Measurements from ENCODE around the gene TSPAN18. TPM values are rescaled to one million over a fixed set of nuclear protein-coding genes. Genes with fewer than 3 reads are reported as not detected.

TSPAN18 gene
- total RNA-seq, 1 donor from 2014 or later = 46.4 TPM

DNA sequence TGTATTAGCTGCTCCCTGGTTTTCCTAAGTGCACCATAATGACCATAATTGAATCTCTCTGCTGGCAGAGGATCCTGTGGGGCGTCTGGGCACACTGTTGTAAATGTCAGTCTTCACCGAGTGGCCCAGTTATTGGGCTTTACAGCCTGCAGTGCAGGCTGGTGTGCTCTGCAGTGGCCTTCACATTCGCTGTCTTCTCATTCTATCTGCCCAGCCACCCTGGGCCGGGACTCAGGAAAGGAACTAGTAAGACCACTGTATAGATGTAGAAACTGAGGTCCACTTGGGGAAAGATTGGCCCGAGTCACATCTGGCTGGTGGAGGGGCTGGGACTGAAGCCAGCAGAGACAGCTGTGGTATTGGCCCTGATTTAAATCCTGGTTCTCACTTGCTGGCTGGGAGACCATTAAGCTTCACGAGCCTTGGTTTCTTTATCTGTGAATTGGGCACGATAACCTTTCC, 49.3 kb downstream of the TSPAN18 start:
- no peak overlapping the region for H3K4me3 ChIP-seq
- no peak for ATAC-seq
- H3K36me3 ChIP-seq = no peaks in the 10 kb centered on the region
- no peaks in the 10 kb centered on the region for H3K9me3 ChIP-seq
- no peak overlapping the region for H3K27ac ChIP-seq
- H3K4me1 ChIP-seq = peaks cover 16% of the 10 kb centered on the region
- TF ChIP-seq, protein P1, sequence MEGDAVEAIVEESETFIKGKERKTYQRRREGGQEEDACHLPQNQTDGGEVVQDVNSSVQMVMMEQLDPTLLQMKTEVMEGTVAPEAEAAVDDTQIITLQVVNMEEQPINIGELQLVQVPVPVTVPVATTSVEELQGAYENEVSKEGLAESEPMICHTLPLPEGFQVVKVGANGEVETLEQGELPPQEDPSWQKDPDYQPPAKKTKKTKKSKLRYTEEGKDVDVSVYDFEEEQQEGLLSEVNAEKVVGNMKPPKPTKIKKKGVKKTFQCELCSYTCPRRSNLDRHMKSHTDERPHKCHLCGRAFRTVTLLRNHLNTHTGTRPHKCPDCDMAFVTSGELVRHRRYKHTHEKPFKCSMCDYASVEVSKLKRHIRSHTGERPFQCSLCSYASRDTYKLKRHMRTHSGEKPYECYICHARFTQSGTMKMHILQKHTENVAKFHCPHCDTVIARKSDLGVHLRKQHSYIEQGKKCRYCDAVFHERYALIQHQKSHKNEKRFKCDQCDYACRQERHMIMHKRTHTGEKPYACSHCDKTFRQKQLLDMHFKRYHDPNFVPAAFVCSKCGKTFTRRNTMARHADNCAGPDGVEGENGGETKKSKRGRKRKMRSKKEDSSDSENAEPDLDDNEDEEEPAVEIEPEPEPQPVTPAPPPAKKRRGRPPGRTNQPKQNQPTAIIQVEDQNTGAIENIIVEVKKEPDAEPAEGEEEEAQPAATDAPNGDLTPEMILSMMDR (IDR thresholded peaks at IDR 0.05) = no peak
- DNase-seq = no peak
- no peaks in the 10 kb centered on the region for H3K27me3 ChIP-seq
- intact Hi-C loops (cut with DNase I) = no loop called here

DNA sequence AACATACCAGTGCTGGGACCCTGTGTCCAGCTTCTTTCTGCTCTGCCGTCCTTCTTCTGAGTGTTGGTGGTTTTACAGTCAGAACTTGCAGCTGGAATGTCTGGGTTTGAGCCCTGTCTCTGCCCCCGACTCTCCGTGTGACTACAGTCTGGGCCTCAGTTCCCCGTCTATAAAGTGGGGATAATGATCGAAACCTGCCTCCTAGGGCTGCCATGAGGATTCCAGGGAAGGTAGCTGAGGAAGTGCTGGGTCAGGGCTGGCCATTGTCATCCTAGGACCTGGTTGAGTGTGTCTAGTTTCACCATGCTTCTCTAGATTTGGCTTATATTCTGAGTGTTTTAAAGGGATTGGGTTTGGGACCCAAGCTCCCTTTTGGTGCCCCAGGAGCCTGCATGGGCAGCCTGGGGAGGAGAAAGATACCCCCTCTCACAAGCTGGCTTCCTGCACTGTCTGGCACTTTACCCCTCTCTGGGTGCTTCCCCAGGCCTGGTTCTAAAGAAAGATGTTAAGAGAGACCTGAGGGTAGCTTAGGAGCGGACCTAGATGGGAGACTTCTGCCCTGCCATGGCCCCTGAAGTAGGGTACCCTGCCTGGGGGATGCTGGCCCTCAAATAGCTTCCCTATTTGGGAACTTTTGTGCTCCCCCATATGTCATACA, 49.9 kb downstream of the TSPAN18 start:
- DNase-seq (no peak), ATAC-seq (no peak)
- no peaks in the 10 kb centered on the region for H3K27me3 ChIP-seq
- no peaks in the 10 kb centered on the region for H3K36me3 ChIP-seq
- no peak overlapping the region for H3K27ac ChIP-seq
- no peak overlapping the region for H3K4me3 ChIP-seq
- intact Hi-C loops (cut with DNase I) = no loop called here
- no peaks in the 10 kb centered on the region for H3K9me3 ChIP-seq
- TF ChIP-seq, protein P1 (IDR thresholded peaks at IDR 0.05) = no peak
- H3K4me1 ChIP-seq = peaks cover 21% of the 10 kb centered on the region

DNA sequence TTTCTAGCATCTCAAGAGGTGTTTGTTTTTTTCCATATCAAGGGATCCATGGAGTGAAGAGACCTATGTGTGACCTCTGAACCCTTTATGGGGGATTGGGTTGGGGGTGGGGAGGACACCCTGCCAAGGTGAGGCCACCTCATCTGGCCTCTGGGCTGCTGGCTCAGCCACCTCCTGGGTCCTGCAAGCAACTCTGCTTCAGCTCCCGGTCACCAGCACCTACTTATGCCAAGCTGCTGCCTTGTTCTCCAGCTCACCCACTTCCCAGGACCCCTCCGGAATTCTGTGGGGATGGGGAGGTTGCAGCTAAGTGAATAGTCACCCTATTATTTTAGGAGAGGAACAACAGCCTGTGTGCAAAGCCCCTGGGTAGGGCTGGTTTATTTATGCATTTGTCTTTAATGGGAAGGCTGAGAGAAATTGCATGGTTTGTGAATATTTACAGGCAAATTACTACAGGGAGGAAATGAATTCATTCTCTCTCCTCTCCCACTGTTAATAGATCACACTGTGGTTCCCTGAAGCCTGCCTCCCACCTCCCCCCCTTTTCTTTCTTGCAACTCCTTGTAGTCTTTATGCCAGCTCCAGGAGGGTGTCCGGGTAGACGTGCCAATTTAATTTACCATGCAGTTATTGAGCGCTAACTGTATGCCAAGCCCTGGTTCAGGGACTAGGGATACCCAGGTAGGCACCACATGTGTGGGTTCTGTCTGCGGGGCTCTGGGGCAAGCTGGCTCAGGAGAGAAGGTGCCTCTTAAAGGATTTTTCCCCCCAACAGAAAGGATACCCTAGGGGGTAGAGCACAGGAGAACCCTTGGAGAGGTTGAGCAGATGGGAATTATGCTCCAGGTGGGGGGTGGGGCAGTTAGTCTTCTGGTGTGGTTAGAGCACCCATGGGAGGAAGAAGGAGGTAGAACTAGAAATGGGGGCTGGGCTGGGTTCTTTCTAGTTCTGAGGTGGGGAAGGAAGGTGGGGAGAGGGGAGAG, 50.7 kb downstream of the TSPAN18 start:
- H3K27me3 ChIP-seq = no peaks in the 10 kb centered on the region
- no peak overlapping the region for H3K4me3 ChIP-seq
- intact Hi-C loops (cut with DNase I) = no loop called here
- no peak overlapping the region for H3K27ac ChIP-seq
- TF ChIP-seq, protein P1 (IDR thresholded peaks at IDR 0.05) = no peak
- H3K9me3 ChIP-seq = no peaks in the 10 kb centered on the region
- peaks cover 21% of the 10 kb centered on the region for H3K4me1 ChIP-seq
- DNase-seq (no peak), ATAC-seq (no peak)
- no peaks in the 10 kb centered on the region for H3K36me3 ChIP-seq

DNA sequence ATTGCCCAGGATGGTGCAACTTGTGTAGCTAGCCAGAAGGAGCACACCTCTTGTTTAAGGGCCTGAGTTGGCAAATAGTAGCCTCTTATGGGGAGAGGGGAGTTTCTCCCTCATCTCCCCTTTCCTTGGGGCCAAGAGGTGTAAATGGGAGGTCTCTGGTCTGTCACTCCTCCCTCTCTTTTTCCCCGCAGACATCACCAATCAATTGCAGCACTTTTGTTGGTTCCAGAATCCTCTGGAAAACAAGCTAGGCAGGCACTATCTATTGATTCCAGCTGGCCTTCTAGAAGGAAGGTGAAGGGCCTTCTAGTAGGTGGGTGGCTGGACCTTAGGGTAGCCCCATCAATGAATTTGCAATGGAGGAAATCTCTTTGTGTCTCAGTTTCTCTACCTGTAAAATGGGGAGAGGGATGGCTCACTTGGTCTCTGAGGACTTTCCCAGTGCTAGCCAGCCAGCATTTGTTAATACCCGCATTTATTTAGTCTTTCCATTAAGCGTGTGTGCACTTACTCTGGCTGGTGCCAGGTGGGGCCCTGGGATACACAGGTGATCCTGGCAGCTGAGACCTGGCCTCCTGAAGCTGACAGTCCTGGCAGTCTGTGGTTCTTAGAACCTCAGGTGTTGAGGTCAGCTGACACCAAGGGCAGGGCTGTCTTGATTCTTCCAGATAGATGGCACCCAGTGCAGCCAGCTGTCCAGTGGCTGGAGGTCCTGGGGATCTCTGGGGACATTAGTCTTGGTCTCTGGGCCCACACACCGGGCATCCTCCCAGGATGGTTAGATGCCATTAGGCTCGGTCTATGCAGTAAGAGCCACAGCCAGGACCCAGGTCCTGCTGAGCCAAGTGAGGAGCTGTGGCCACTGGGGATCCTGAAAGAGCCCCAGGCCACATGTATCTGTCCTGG, 51.7 kb downstream of the TSPAN18 start:
- DNase-seq = peak; percentile 39
- H3K9me3 ChIP-seq = no peaks in the 10 kb centered on the region
- no peak overlapping the region for H3K4me3 ChIP-seq

More for the DNA sequence above, 51.7 kb downstream of the TSPAN18 start:
- H3K27ac ChIP-seq = no peak overlapping the region
- H3K27me3 ChIP-seq = no peaks in the 10 kb centered on the region
- intact Hi-C loops (cut with DNase I) = no loop called here
- no peak for ATAC-seq
- TF ChIP-seq, protein P1 (IDR thresholded peaks at IDR 0.05) = no peak
- H3K36me3 ChIP-seq = no peaks in the 10 kb centered on the region
- peaks cover 17% of the 10 kb centered on the region for H3K4me1 ChIP-seq
